GM19240 (cell line): ENCODE measurements around the gene PKD1L1.

Source experiments
- DNase-seq: peaks from one replicate; pipeline ENCODE4 v3.0.0; 2011; ENCODE audit warnings: low spot score; ENCODE audit not compliant: insufficient read length

The PKD1L1 gene

GRCh38 chr7:47907981-47908616 is 40.2 kb downstream of the PKD1L1 start:
- DNase-seq: no peak

- no peak for DNase-seq
Measured at GRCh38 chr7:47906883-47907282, 41.4 kb downstream of the PKD1L1 start.

GRCh38 chr7:47905076-47905920 is 43.0 kb downstream of the PKD1L1 start:
- DNase-seq: no peak

- DNase-seq: no peak
Measured at GRCh38 chr7:47902013-47902412, 46.3 kb downstream of the PKD1L1 start.

GRCh38 chr7:47901542-47901941 is 46.7 kb downstream of the PKD1L1 start:
- DNase-seq: no peak

GRCh38 chr7:47897831-47898230 is 50.4 kb downstream of the PKD1L1 start:
- no peak for DNase-seq

GRCh38 chr7:47896809-47897423 is 51.4 kb downstream of the PKD1L1 start:
- no peak for DNase-seq

GRCh38 chr7:47895026-47895425 is 53.2 kb downstream of the PKD1L1 start:
- no peak for DNase-seq

- no peak for DNase-seq
Measured at GRCh38 chr7:47893721-47894365, 54.4 kb downstream of the PKD1L1 start.

- no peak for DNase-seq
Measured at GRCh38 chr7:47893238-47893637, 55.0 kb downstream of the PKD1L1 start.

- DNase-seq: no peak
Measured at GRCh38 chr7:47890606-47891005, 57.7 kb downstream of the PKD1L1 start.

- no peak for DNase-seq
Measured at GRCh38 chr7:47890125-47890524, 58.1 kb downstream of the PKD1L1 start.

- DNase-seq: no peak
Measured at GRCh38 chr7:47889723-47890122, 58.5 kb downstream of the PKD1L1 start.

GRCh38 chr7:47888371-47889265 is 59.6 kb downstream of the PKD1L1 start:
- no peak for DNase-seq

- no peak for DNase-seq
Measured at GRCh38 chr7:47887016-47887640, 61.1 kb downstream of the PKD1L1 start.

GRCh38 chr7:47885987-47886811 is 62.1 kb downstream of the PKD1L1 start:
- DNase-seq: no peak

GRCh38 chr7:47885309-47885986 is 62.8 kb downstream of the PKD1L1 start:
- DNase-seq: no peak

GRCh38 chr7:47884675-47885074 is 63.6 kb downstream of the PKD1L1 start:
- no peak for DNase-seq

- DNase-seq: no peak
Measured at GRCh38 chr7:47882635-47883034, 65.6 kb downstream of the PKD1L1 start.
